HepG2 (cell line): Measurements from ENCODE around the gene RBPJ. TPM values are rescaled to one million over a fixed set of nuclear protein-coding genes. Genes with fewer than 3 reads are reported as not detected.
A peak's percentile ranks its signal among the peaks of the same experiment; 100 is the strongest.

Experiments
- BHLHE40 ChIP-seq: IDR thresholded peaks from 2 replicates; pipeline ENCODE4 v1.6.1; 2011; ENCODE audit warnings: low read length, improper control_type of control experiment
- GLI4 ChIP-seq: sonication (generic); formaldehyde crosslinking; IDR thresholded peaks from 2 replicates; pipeline ENCODE4 v1.5.1; 2020; ENCODE audit warnings: missing genetic modification reagents, mild to moderate bottlenecking, moderate library complexity, borderline replicate concordance
- KMT2A ChIP-seq: sonication (generic); formaldehyde crosslinking; IDR thresholded peaks from 2 replicates; pipeline ENCODE4 v1.4.0; 2020; ENCODE audit warnings: missing genetic modification reagents
- LRRFIP1 ChIP-seq: sonication (generic); formaldehyde crosslinking; conservative IDR thresholded peaks from 2 replicates; pipeline ENCODE4 v1.4.0; 2020; ENCODE audit warnings: missing genetic modification reagents
- NR2C2 ChIP-seq: sonication (generic); formaldehyde crosslinking; IDR thresholded peaks from 2 replicates; pipeline ENCODE4 v1.4.0; 2020; ENCODE audit warnings: missing genetic modification reagents, mild to moderate bottlenecking, moderate library complexity, borderline replicate concordance
- REL ChIP-seq: sonication (generic); formaldehyde crosslinking; conservative IDR thresholded peaks from 2 replicates; pipeline ENCODE4 v1.8.0; 2022; ENCODE audit warnings: mild to moderate bottlenecking, missing genetic modification reagents, moderate library complexity
- SOX5 ChIP-seq: IDR thresholded peaks from 2 replicates; pipeline ENCODE4 v1.6.1; 2016; ENCODE audit warnings: borderline replicate concordance
- TFAP4 ChIP-seq: sonication (generic); IDR thresholded peaks from 2 replicates; pipeline ENCODE4 v1.6.1; 2016; ENCODE audit warnings: low read depth, borderline replicate concordance
- YEATS2 ChIP-seq: sonication (generic); formaldehyde crosslinking; IDR thresholded peaks from 2 replicates; pipeline ENCODE4 v1.4.0; 2020; ENCODE audit warnings: missing genetic modification reagents, borderline replicate concordance
- ZBTB20 ChIP-seq: sonication (generic); formaldehyde crosslinking; IDR thresholded peaks from 2 replicates; pipeline ENCODE4 v1.8.1; 2023; ENCODE audit warnings: missing genetic modification reagents, low read depth, mild to moderate bottlenecking, borderline replicate concordance
- ZFP82 ChIP-seq: sonication (generic); formaldehyde crosslinking; IDR thresholded peaks from 2 replicates; pipeline ENCODE4 v1.5.1; 2020; ENCODE audit warnings: mild to moderate bottlenecking, missing genetic modification reagents, borderline replicate concordance
- ZGPAT ChIP-seq: IDR thresholded peaks from 2 replicates; pipeline ENCODE4 v1.6.1; 2016; ENCODE audit warnings: mild to moderate bottlenecking
- ZNF530 ChIP-seq: sonication (generic); formaldehyde crosslinking; IDR thresholded peaks from 2 replicates; pipeline ENCODE4 v1.5.0; 2020; ENCODE audit warnings: low read depth, mild to moderate bottlenecking, missing genetic modification reagents
- ZNF609 ChIP-seq: sonication (generic); formaldehyde crosslinking; IDR thresholded peaks from 2 replicates; pipeline ENCODE4 v1.4.0; 2020; ENCODE audit warnings: mild to moderate bottlenecking, missing genetic modification reagents, borderline replicate concordance
- polyA plus RNA-seq, 8 experiments: library from polyadenylated mRNA; depleted of rRNA in 3 of 8; stranded (reverse) in 7 of 8; unstranded in 1 of 8; fragments of >200 nt; fragmentation: Illumina TruSeq in 4 of 8; extraction: Trizol in 4 of 8; gene quantifications; 2 replicates each; pipeline versions ENCODE4 v1.2.1 to v1.2.3, GENCODE V29; 2011 to 2016; ENCODE audit warnings: low read depth in 4 of 8, missing spikeins in 1 of 8, mixed read lengths in 1 of 8; ENCODE audit not compliant: insufficient read depth in 1 of 8
- total RNA-seq, 5 experiments: library from RNA; depleted of rRNA; stranded (reverse); fragments of >200 nt; fragmentation: Illumina TruSeq; extraction: Trizol; gene quantifications; 2 replicates each; pipeline ENCODE4 v1.2.3, GENCODE V29; 2016; ENCODE audit warnings: low read depth in 1 of 5
- TF ChIP-seq, protein P1 (sequence below): sonication (generic); formaldehyde crosslinking; IDR thresholded peaks from 2 replicates; pipeline ENCODE4 v1.8.0; 2022; ENCODE audit warnings: low read depth, missing genetic modification reagents

Gene RBPJ
- total and polyA plus RNA-seq, 2 of the 13 experiments (the other 11 are each of a cell fraction or from before 2014, with no cell fraction given), result 25.9 to 33.2 TPM

- TF ChIP-seq ZNF609 (CRISPR knock-in tag) (peak; percentile 84), YEATS2 (0 out of 2 replicates have a peak, but pooled peaks have one; percentile 39), ZNF530 (CRISPR knock-in tag) (no peak), KMT2A (CRISPR knock-in tag) (peak; percentile 23; the same call in 1 of the 2 replicates), NR2C2 (CRISPR knock-in tag) (peak; percentile 71; the same call in 1 of the 2 replicates), REL (no peak), ZFP82 (CRISPR knock-in tag) (no peak), TFAP4 (peak; percentile 51; the same call in 1 of the 2 replicates), SOX5 (CRISPR knock-in tag) (0 out of 2 replicates have a peak, but pooled peaks have one; percentile 22), ZGPAT (peak; percentile 16; the same call in 1 of the 2 replicates), LRRFIP1 (no peak), BHLHE40 (peak; percentile 60; the same call in 1 of the 2 replicates), ZBTB20 (CRISPR knock-in tag) (0 out of 2 replicates have a peak, but pooled peaks have one; percentile 62), GLI4 (CRISPR knock-in tag) (no peak)
- TF ChIP-seq, protein P1, sequence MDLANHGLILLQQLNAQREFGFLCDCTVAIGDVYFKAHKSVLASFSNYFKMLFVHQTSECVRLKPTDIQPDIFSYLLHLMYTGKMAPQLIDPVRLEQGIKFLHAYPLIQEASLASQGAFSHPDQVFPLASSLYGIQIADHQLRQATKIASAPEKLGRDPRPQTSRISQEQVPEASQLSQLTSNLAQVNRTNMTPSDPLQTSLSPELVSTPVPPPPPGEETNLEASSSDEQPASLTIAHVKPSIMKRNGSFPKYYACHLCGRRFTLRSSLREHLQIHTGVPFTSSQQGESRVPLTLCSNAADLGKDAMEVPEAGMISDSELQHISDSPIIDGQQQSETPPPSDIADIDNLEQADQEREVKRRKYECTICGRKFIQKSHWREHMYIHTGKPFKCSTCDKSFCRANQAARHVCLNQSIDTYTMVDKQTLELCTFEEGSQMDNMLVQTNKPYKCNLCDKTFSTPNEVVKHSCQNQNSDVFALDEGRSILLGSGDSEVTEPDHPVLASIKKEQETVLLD (CRISPR knock-in tag), result 0 out of 2 replicates have a peak, but pooled peaks have one; percentile 70
These were observed 1.3 kb upstream of the RBPJ start (continued) for GRCh38 chr4:26319467-26319948.
